ENCODE measurements around the gene FOXI1. TPM values are rescaled to one million over a fixed set of nuclear protein-coding genes. Genes with fewer than 3 reads are reported as not detected.

FOXI1 gene
- total RNA-seq, 1 donor from 2014 or later: not detected

DNA sequence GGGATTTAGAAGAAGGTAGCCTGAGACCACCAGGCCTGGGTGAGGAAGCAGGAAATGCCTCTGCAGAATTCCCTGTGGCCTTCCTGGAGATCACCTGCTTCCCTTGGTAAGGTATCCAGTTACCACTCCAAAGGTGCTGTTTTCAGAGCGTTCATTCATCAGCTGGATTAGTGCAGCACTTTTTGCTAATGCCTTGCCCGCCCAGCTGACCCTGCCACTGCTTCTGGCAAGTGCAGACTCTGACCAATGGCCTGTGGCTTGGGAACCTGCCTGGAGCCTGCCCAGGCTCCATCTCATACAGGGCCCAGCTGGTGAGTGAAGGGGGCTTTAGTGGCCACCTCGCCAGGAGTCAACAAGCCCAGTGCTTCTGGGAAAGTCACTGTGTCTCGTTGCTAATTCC lies 48.6 kb downstream of the FOXI1 start:
- TF ChIP-seq, protein P1, sequence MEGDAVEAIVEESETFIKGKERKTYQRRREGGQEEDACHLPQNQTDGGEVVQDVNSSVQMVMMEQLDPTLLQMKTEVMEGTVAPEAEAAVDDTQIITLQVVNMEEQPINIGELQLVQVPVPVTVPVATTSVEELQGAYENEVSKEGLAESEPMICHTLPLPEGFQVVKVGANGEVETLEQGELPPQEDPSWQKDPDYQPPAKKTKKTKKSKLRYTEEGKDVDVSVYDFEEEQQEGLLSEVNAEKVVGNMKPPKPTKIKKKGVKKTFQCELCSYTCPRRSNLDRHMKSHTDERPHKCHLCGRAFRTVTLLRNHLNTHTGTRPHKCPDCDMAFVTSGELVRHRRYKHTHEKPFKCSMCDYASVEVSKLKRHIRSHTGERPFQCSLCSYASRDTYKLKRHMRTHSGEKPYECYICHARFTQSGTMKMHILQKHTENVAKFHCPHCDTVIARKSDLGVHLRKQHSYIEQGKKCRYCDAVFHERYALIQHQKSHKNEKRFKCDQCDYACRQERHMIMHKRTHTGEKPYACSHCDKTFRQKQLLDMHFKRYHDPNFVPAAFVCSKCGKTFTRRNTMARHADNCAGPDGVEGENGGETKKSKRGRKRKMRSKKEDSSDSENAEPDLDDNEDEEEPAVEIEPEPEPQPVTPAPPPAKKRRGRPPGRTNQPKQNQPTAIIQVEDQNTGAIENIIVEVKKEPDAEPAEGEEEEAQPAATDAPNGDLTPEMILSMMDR (IDR thresholded peaks at IDR 0.05): no peak
- H3K27me3 ChIP-seq: no peaks in the 10 kb centered on the region

DNA sequence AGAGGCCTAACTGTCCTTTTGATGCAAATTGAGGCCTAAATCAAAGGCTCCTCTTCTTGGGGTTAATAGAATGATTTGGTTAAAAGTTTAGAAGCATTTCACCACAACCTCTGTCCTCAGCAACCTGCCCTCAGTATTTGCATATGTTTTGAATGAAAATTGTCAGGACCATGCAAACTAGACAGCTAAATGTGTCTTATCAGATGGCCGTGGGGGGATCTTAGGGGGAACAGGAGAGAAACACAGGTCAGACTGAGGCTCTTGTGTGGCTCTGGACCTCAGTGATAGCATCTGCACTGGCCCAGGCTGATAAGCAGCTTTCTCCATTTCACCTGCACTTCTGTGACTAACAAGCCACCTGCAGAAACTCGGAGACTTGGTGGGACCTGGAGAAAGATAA lies 49.0 kb downstream of the FOXI1 start:
- TF ChIP-seq, protein P1 (IDR thresholded peaks at IDR 0.05): no peak
- Histone ChIP-seq H3K4me3 (no peak overlapping the region), H3K4me1 (peaks cover 13% of the 10 kb centered on the region), H3K27ac (no peak overlapping the region), H3K27me3 (no peaks in the 10 kb centered on the region), H3K9me3 (no peaks in the 10 kb centered on the region), H3K36me3 (no peaks in the 10 kb centered on the region)
- DNase-seq (no peak), ATAC-seq (no peak)
- intact Hi-C loops (cut with DNase I): no loop called here

More for the DNA sequence above, 48.6 kb downstream of the FOXI1 start:
- H3K36me3 ChIP-seq: no peaks in the 10 kb centered on the region
- no peak for DNase-seq
- intact Hi-C loops (cut with DNase I): no loop called here
- no peak overlapping the region for H3K4me3 ChIP-seq
- no peaks in the 10 kb centered on the region for H3K9me3 ChIP-seq
- no peak overlapping the region for H3K27ac ChIP-seq
- ATAC-seq: no peak
- H3K4me1 ChIP-seq: peaks cover 13% of the 10 kb centered on the region

DNA sequence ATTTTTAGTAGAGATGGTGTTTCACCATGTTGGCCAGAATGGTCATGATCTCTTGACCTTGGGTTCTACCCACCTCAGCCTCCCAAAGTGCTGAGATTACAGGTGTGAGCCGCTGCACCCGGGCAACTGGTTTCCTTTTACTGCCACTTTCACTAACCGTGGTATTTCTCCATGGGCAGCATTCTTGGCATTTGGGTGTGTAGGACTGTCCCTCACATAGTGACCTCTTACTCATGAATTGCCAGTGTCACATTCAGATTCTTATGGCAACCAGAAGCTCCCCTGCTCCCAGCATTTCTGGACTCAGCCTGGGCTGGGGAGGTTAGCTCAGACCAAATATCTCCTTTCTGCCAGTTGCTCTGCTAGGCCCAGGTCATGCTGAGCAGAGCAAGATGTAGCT lies 50.1 kb downstream of the FOXI1 start:
- H3K27me3 ChIP-seq: no peaks in the 10 kb centered on the region
- H3K36me3 ChIP-seq: no peaks in the 10 kb centered on the region
- no peak overlapping the region for H3K27ac ChIP-seq
- ATAC-seq (no peak), DNase-seq (no peak)
- H3K9me3 ChIP-seq: no peaks in the 10 kb centered on the region
- TF ChIP-seq, protein P1 (IDR thresholded peaks at IDR 0.05): no peak
- H3K4me3 ChIP-seq: no peak overlapping the region
- H3K4me1 ChIP-seq: peaks cover 11% of the 10 kb centered on the region
- intact Hi-C loops (cut with DNase I): no loop called here

DNA sequence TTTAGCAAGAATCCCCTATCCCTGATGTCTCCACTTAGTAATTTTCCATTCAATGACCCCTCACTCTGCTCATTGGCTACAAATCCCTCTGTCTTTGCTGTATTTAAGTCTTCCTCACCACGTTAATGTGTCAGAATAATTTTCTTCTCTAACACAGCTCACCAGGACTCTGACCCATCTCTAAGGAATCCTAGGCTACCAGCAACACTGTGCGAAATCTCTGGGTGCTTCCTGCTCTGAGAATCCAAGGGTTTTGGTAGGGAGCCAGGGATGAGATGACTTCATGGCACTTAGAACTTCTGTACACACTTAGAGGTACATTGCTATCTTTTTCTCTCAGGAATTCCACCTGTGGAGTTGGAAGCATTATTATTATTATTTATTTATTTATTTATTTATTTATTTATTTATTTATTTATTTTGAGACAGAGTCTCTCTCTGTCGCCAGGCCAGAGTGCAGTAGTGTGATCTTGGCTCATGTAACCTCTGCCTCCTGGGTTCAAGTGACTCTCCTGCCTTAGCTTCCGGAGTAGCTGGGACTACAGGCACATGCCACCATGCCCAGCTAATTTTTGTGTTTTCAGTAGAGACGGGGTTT lies 53.5 kb downstream of the FOXI1 start:
- no peaks in the 10 kb centered on the region for H3K4me1 ChIP-seq
- intact Hi-C loops (cut with DNase I): no loop called here
- no peak overlapping the region for H3K27ac ChIP-seq
- no peaks in the 10 kb centered on the region for H3K27me3 ChIP-seq
- no peak for DNase-seq
- no peaks in the 10 kb centered on the region for H3K9me3 ChIP-seq
- TF ChIP-seq, protein P1 (IDR thresholded peaks at IDR 0.05): no peak
- ATAC-seq: no peak
- no peak overlapping the region for H3K4me3 ChIP-seq
- H3K36me3 ChIP-seq: no peaks in the 10 kb centered on the region

Other genes with a start within 250 kb of the FOXI1 start
- 0.17 TPM for gene INSYN2B, start 125.4 kb upstream of the FOXI1 start, total RNA-seq
- gene C5orf58, start 127.1 kb downstream of the FOXI1 start, total RNA-seq: not detected
- 83.1 TPM for gene LCP2, start 191.9 kb downstream of the FOXI1 start, total RNA-seq

Measured in upper lobe of right lung (tissue), 1 donor.